Stimulated activated CD8-positive, alpha-beta memory T cell treated with anti-CD3 and anti-CD28 coated beads, Interleukin-15, amount 100 ng/mL, for 48 hours (primary cell): ENCODE measurements around the gene FMO4.
"Not testable (repeated sequence)": the region's sequence is repeated elsewhere in the genome, so short reads cannot be mapped to it uniquely, and the experiment has no call there.

ENCODE experiments used
- DNase-seq, 2 donors: peaks; one replicate each; pipeline ENCODE4 v3.0.0-alpha.2; 2020; ENCODE audit warnings: low read depth in 2 of 2

Gene FMO4

DNA sequence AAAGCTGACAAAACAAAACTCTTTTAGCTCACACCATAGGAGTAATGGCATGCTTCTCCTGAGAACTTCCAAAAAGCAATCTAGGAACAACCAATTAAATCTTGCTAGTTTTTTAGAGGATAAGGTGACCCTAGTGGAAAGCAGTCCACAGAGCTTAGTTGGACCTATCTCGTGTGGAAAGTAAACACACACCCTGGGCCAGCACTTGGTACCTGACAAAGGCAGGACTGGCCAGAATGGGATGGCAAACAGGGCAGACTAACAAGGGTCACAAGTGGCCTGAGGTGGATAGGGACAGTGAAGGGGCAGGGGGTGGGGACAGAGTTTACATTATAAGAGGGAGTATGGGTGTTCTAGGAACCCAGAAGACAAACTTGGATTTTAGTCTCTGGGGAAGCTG lies 22.0 kb downstream of the FMO4 start:
- DNase-seq = no peak

GRCh38 chr1:171339345-171339744 lies 25.4 kb downstream of the FMO4 start:
- DNase-seq = not testable (repeated sequence)

- no peak for DNase-seq
Measured at GRCh38 chr1:171343727-171344472, 29.9 kb downstream of the FMO4 start.

GRCh38 chr1:171344473-171344820 lies 30.5 kb downstream of the FMO4 start:
- DNase-seq = no peak

- DNase-seq = no peak
Measured at GRCh38 chr1:171345536-171345935, 31.6 kb downstream of the FMO4 start.

DNA sequence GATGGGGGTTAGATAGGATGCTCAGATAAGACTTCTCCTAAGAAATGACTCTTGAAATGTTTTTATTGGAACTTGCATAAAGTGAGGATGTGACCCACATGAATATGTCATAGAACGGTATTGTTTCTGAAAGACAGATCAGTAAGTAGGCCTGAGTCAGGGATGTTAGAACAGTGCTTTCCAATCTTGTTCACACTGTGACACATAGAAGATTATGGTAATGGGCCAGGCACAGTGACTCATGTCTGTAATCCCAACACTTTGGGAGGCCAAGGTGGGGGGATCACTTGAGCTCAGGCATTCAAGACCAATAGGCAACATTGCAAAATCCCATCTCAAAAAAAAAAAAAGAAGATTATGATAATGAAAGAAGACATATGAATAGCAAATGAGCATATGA lies 32.9 kb downstream of the FMO4 start:
- DNase-seq = no peak

GRCh38 chr1:171350594-171350993 lies 36.6 kb downstream of the FMO4 start:
- DNase-seq = no peak

DNA sequence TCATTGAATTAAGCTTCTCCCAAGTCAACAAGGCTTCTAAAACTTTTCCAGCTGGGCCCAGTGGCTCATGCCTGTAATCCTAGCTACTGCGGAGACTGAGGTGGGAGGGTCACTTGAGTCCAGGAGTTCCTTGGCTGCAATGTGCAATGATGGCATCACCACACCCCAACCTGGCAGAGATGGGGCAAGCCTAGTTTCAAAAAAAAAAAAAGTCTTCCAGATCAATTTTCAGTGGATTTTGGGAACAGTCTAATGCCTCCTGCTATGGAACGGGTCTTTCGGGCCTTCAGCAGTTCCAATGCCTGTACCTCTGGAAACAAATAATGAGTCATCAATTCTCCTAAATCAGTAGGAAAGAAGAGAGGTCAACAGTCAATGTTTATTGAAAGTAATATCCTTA lies 38.0 kb downstream of the FMO4 start:
- no peak for DNase-seq

DNA sequence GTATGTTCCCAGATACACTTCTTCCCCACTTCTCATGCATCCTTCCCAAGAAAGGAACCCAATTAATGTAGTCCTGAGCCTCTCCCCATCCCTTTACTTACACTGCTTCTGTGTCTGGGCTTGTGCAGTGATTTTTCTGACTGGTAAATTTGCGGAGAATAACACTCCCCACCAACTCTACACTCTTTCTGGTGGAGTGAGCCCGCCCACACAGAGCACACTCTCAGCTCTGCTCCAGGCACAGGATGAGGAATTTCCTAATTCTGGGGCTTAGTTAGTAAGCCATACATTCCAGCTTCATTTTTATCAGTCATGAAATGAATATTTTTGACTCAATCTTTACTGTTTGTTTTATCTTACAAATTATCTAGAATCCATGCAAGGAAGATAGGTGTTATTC lies 38.6 kb downstream of the FMO4 start:
- DNase-seq = no peak

DNA sequence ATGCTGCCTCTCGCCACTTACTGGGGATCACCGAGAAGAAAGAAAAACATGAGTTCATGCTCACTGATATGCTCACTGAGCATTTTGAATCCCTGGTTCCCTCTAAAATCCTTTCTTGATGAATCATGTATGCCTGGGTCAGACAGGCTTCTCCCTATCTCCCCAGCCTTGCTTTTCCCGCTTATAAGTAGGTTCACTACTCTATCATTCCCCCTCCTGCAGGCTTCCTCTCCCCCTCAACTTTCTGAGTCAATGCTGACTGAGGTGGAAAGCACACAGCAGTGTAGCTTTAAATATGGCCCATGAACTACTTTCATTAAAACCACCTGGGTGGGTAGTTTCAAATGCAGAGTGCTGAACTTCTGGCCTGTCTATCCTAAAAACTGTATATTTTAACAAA lies 41.7 kb downstream of the FMO4 start:
- DNase-seq = no peak

DNA sequence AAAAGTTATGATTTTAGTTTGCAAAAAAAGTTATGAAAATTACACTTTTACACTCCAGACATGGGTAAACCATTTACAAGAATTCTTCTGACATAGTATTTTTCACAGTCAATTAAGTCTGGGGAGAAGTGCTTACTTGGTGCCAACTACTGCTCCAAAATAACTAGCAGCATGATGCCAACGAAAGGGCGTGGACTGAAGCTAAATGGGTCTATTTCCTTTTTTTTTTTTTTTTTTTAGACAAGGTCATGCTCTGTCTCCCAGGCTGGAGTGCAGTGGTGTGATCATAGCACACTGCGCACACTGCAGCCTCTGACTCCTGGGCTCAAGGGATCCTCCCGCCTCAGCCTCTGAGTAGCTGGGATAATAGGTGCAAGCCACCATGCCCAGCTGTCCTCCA lies 43.2 kb downstream of the FMO4 start:
- no peak for DNase-seq

DNA sequence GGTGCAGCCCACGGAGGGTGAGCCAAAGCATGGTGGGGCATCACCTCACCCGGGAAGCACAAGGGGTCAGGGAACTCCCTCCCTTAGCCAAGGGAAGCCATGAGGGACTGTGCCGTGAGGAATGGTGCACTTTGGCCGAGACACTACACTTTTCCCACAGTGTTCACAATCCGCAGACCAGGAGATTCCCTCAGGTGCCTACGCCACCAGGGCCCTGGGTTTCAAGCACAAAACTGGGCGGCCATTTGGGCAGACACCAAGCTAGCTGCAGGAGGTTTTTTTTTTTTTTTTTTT lies 45.3 kb downstream of the FMO4 start:
- not testable (repeated sequence) for DNase-seq

DNA sequence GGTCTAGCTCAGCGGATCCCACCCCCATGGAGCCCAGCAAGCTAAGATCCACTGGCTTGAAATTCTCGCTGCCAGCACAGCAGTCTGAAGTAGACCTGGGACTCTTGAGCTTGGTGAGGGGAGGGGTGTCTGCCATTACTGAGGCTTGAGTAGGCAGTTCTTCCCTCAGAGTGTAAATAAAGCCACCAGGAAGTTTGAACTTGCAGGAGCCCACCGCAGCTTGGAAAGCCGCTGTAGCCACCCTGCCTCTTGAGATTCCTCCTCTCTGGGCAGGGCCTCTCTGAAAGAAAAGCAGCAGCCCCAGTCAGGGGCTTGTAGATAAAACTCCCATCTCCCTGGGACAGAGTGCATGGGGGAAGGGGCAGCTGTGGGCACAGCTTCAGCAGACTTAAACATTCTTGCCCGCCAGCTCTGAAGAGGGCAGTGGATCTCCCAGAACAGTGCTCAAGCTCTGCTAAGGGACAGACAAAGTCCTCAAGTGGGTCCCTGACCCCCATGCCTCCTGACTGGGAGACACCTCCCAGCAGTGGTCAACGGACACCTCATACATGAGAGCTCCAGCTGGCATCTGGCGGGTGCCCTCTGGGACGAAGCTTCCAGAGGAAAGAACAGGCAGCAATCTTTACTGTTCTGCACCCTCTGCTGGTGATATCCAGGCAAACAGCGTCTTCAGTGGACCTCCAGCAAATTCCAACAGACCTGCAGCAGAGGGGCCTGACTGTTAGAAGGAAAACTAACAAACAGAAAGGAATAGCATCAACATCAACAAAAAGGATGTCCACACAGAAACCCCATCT lies 45.9 kb downstream of the FMO4 start:
- DNase-seq = not testable (repeated sequence)

GRCh38 chr1:171366085-171366484 lies 52.1 kb downstream of the FMO4 start:
- no peak for DNase-seq

- DNase-seq = no peak
Measured at GRCh38 chr1:171366816-171367215, 52.8 kb downstream of the FMO4 start.

- no peak for DNase-seq
Measured at GRCh38 chr1:171367436-171367835, 53.5 kb downstream of the FMO4 start.

- no peak for DNase-seq
Measured at GRCh38 chr1:171372418-171373084, 58.6 kb downstream of the FMO4 start.

- not testable (repeated sequence) for DNase-seq
Measured at GRCh38 chr1:171373357-171374122, 59.6 kb downstream of the FMO4 start.

- DNase-seq = no peak
Measured at GRCh38 chr1:171379846-171380245, 65.9 kb downstream of the FMO4 start.

GRCh38 chr1:171381866-171382210 lies 67.9 kb downstream of the FMO4 start:
- no peak for DNase-seq

DNA sequence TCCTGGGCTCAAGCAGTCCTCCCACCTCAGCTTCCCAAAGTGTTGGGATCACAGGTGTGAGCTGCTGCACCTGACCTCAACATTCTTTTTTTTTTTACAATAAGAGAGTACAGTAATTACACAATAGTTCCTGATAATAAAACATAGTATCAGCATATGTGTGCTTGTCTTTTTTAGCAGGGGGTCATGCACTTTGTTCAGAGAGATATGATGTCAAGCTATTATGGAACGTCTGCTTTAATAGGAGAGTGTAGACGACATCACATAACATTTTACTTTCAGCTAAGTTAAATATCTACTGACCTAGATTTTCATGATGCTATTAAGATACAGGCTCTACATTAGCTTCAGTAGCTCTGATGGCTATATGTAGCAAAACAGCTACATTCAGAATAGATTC lies 70.5 kb downstream of the FMO4 start:
- no peak for DNase-seq

- DNase-seq = no peak
Measured at GRCh38 chr1:171389171-171389570, 75.2 kb downstream of the FMO4 start.
